Measurements from ENCODE around the gene IMMP2L. TPM values are rescaled to one million over a fixed set of nuclear protein-coding genes. Genes with fewer than 3 reads are reported as not detected.

IMMP2L gene
- polyA plus RNA-seq, 1 of the 3 experiments (the other 2 are of a cell fraction) = 10.7 TPM

- Histone ChIP-seq H3K4me2 (no peak overlapping the region), H3K79me2 (ENCODE audit: insufficient read depth) (no peaks in the 10 kb centered on the region), H3K4me1 (ENCODE audit: control insufficient read depth in 1 of 2, insufficient read depth in 2 of 2, low read depth in 1 of 2, low read length in 1 of 2) (peaks cover 6 to 16% of the 10 kb centered on the region in 2 experiments; a peak in 2 of 4 replicates), H3K36me3 (replicated peaks in 1 of 2; ENCODE audit: control insufficient read depth in 1 of 2, insufficient read depth in 2 of 2, low read length in 1 of 2) (no peaks in the 10 kb centered on the region), H3K4me3 (ENCODE audit: low read depth in 2 of 2, low read length in 1 of 2) (no peak overlapping the region), H3K27me3 (ENCODE audit: insufficient read depth) (no peaks in the 10 kb centered on the region), H3K9ac (no peak overlapping the region), H3F3A (replicated peaks; ENCODE audit: insufficient read depth) (no peaks in the 10 kb centered on the region), H4K20me1 (ENCODE audit: insufficient read depth) (no peaks in the 10 kb centered on the region), H3K27ac (ENCODE audit: low read depth in 2 of 2, low read length in 1 of 2) (no peak overlapping the region), H2AFZ (ENCODE audit: low read depth) (no peak overlapping the region), H3K9me2 (no peaks in the 10 kb centered on the region), H3K9me3 (no peaks in the 10 kb centered on the region)
- DNase-seq = no peak
- WGBS (ENCODE audit: low lambda C conversion rate) = 82% methylated on average over 9 of the region's 9 CpGs
- TF ChIP-seq TCF12 (IDR thresholded peaks at IDR 0.05) (no peak), EP300 (IDR thresholded peaks at IDR 0.05; ENCODE audit: borderline replicate concordance in 1 of 2, low read depth in 1 of 2, low read length in 1 of 2) (no peak), PBX3 (IDR thresholded peaks at IDR 0.05) (no peak), MEF2A (IDR thresholded peaks at IDR 0.05; ENCODE audit: borderline replicate concordance, low read depth) (no peak), NFIC (IDR thresholded peaks at IDR 0.05; ENCODE audit: borderline replicate concordance) (no peak), SIN3A (IDR thresholded peaks at IDR 0.05; ENCODE audit: borderline replicate concordance, low read depth, low read length) (no peak), JUND (IDR thresholded peaks at IDR 0.05) (no peak), CHD2 (IDR thresholded peaks at IDR 0.05; ENCODE audit: low read length, partially characterized antibody) (no peak), RAD21 (IDR thresholded peaks at IDR 0.05; ENCODE audit: low read length) (no peak), ZBTB33 (IDR thresholded peaks at IDR 0.05; ENCODE audit: borderline replicate concordance, low read depth) (no peak), TAF1 (IDR thresholded peaks at IDR 0.05; ENCODE audit: borderline replicate concordance, low read depth, low read length) (no peak), USF1 (IDR thresholded peaks at IDR 0.05; ENCODE audit: borderline replicate concordance, low read depth) (no peak), MXI1 (IDR thresholded peaks at IDR 0.05; ENCODE audit: low read depth, low read length) (no peak), NRF1 (IDR thresholded peaks at IDR 0.05; ENCODE audit: low read depth, low read length) (no peak), TEAD4 (IDR thresholded peaks at IDR 0.05; ENCODE audit: borderline replicate concordance, insufficient read depth) (no peak), GABPA (IDR thresholded peaks at IDR 0.05; ENCODE audit: low read depth) (no peak), IRF3 (IDR thresholded peaks at IDR 0.05; ENCODE audit: low read depth, low read length) (no peak), SMC3 (IDR thresholded peaks at IDR 0.05; ENCODE audit: low read depth, low read length) (no peak)
- ChIA-PET POLR2A (no interaction called here), CTCF (no interaction called here)
These were observed 617.2 kb downstream of the IMMP2L start for GRCh38 chr7:110944966-110945644.

Measured in SK-N-SH (cell line).